Lung (tissue), 12 donors: ENCODE results near the gene TENM4. TPM values are rescaled to one million over a fixed set of nuclear protein-coding genes. Genes with fewer than 3 reads are reported as not detected.

ENCODE experiments used
- ATAC-seq: fragments of 200-7000 bp; cut with Tn5 transposase; one replicate; pipeline ENCODE4 v1.9.1; 2020; ENCODE audit warnings: moderate number of reproducible peaks; ENCODE audit not compliant: insufficient read depth, low FRiP score
- DNase-seq, 3 donors: peaks; one replicate each; pipeline ENCODE4 v3.0.0-alpha.2; 2013 to 2017
- H3K27ac ChIP-seq, 2 donors: one replicate each; pipeline ENCODE4 v1.5.1; 2013; ENCODE audit warnings: mild to moderate bottlenecking in 2 of 2, moderate library complexity in 2 of 2, control low read depth in 1 of 2, inconsistent platforms in 1 of 2, low read depth in 1 of 2, low read length in 1 of 2
- H3K27me3 ChIP-seq, 3 donors: one replicate each; pipeline ENCODE4 v1.5.1; 2013; ENCODE audit warnings: low read length in 2 of 3; ENCODE audit not compliant: control insufficient read depth in 3 of 3, insufficient read depth in 3 of 3
- H3K36me3 ChIP-seq, 4 donors: one replicate each; pipeline ENCODE4 v1.5.1; 2013; ENCODE audit warnings: low read length in 4 of 4, mild to moderate bottlenecking in 1 of 4, moderate library complexity in 1 of 4; ENCODE audit not compliant: control insufficient read depth in 4 of 4, insufficient read depth in 4 of 4
- H3K4me1 ChIP-seq, 5 donors: one replicate each; pipeline ENCODE4 v1.5.1; 2013; ENCODE audit warnings: low read length in 5 of 5, mild to moderate bottlenecking in 2 of 5, moderate library complexity in 1 of 5; ENCODE audit not compliant: control insufficient read depth in 5 of 5, insufficient read depth in 5 of 5
- H3K4me3 ChIP-seq: one replicate; pipeline ENCODE4 v1.5.1; 2013; ENCODE audit warnings: mild to moderate bottlenecking, control low read depth, moderate library complexity
- H3K9ac ChIP-seq, 2 donors: one replicate each; pipeline ENCODE4 v1.5.1; 2013; ENCODE audit warnings: low read length in 2 of 2, control low read depth in 1 of 2; ENCODE audit not compliant: insufficient read depth in 1 of 2
- H3K9me3 ChIP-seq, 4 donors: one replicate each; pipeline ENCODE4 v1.5.1; 2013; ENCODE audit warnings: low read length in 3 of 4, mild to moderate bottlenecking in 1 of 4, moderate library complexity in 1 of 4; ENCODE audit not compliant: control insufficient read depth in 4 of 4, insufficient read depth in 3 of 4
- CTCF ChIP-seq: IDR thresholded peaks from 2 replicates; pipeline ENCODE4 v1.5.1; 2012; ENCODE audit warnings: mild to moderate bottlenecking; ENCODE audit errors: control extremely low read depth, extremely low read depth
- whole genome bisulfite sequencing, 2 donors: extraction: QIAGEN DNeasy Blood & Tissue Kit; methylation state at CpG; one replicate each; pipeline ENCODE4 v1.1.7; 2013; 5-methylcytosine and 5-hydroxymethylcytosine counted together
- polyA plus RNA-seq, 2 donors: library from polyadenylated mRNA; stranded (reverse); fragments of 200-250 nt; gene quantifications; one replicate each; pipeline ENCODE4 v1.2.1, GENCODE V29; 2013
- total RNA-seq, 2 donors: library from RNA; depleted of rRNA in 1 of 2; stranded (reverse); fragments of >200 nt in 1 of 2; gene quantifications; one replicate each; pipeline ENCODE4 v1.2.1, GENCODE V29; 2014 to 2021
- donor health status: control.
- donor health status: control.
- donor health status: Bipolar disorder and iron deficiency.
- donor health status: healthy.
- donor health status: DM: yes; HTN: yes; CAD: no.

Gene TENM4
- total and polyA plus RNA-seq, 4 donors: 0.28 to 16.4 (median 3.2) TPM

- ATAC-seq (no peak), DNase-seq (peak in 2 of 3 donors; percentile 41 to 67)
- Histone ChIP-seq H3K27me3 (no peaks in the 10 kb centered on the region), H3K27ac (no peak overlapping the region), H3K9me3 (peaks cover 0 to 6% (median 0%) of the 10 kb centered on the region in 4 donors), H3K36me3 (no peaks in the 10 kb centered on the region), H3K4me1 (peaks cover 0 to 3% (median 0%) of the 10 kb centered on the region in 5 donors), H3K4me3 (no peak overlapping the region), H3K9ac (no peak overlapping the region)
- TF ChIP-seq CTCF: no peak
- WGBS, 2 donors: 66 to 78% methylated on average over 6 of the region's 6 CpGs
These were observed 103.9 kb downstream of the TENM4 start for GRCh38 chr11:79336797-79337517.

DNA sequence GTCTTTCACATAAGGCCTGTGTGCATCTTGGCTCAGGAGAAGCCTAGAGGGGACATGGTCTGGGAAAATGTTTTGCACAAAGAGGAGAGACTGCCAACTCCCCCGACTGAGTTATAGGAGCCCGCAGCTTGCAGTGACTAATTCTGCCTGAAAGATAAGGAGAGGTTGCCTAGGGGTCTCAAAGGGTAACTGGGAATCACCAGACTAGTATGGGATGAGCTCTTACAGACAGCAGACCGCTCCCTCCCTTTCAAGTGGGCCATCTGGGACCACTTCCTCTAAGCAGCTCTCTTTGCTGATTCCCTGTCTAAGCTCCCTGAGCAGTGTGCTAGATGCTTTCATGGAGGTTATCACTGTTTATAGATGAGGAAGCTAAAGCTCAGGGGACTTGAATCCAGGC lies 105.1 kb downstream of the TENM4 start:
- peaks cover 0 to 7% (median 0%) of the 10 kb centered on the region in 4 donors for H3K9me3 ChIP-seq
- H3K27me3 ChIP-seq: no peaks in the 10 kb centered on the region
- no peaks in the 10 kb centered on the region for H3K36me3 ChIP-seq
- H3K27ac ChIP-seq: no peak overlapping the region
- no peak overlapping the region for H3K4me3 ChIP-seq
- ATAC-seq (no peak), DNase-seq (no peak)
- WGBS, 2 donors: 76 to 87% methylated on average over 3 of the region's 3 CpGs
- TF ChIP-seq CTCF: no peak
- peaks cover 0 to 3% (median 0%) of the 10 kb centered on the region in 5 donors for H3K4me1 ChIP-seq
- no peak overlapping the region for H3K9ac ChIP-seq

- H3K4me1 ChIP-seq: peaks cover 0 to 3% (median 0%) of the 10 kb centered on the region in 5 donors
- H3K27ac ChIP-seq: no peak overlapping the region
- 91 to 93% methylated on average over 2 of the region's 2 CpGs for WGBS, 2 donors
- H3K4me3 ChIP-seq: no peak overlapping the region
- H3K27me3 ChIP-seq: no peaks in the 10 kb centered on the region
- H3K36me3 ChIP-seq: no peaks in the 10 kb centered on the region
- no peak for DNase-seq
- no peak for TF ChIP-seq CTCF
- H3K9ac ChIP-seq: no peak overlapping the region
- H3K9me3 ChIP-seq: peaks cover 0 to 6% (median 0%) of the 10 kb centered on the region in 4 donors
- ATAC-seq: no peak
These were observed 107.5 kb downstream of the TENM4 start for GRCh38 chr11:79333355-79333754.
